ENCODE results near the gene YKT6.

Gene YKT6

GRCh38 chr7:44263326-44264082 lies 62.7 kb downstream of the YKT6 start:
- DNase-seq: no peak

All from NCI-H69 (cell line).